ENCODE results near the gene RTN3.
A peak's percentile ranks its signal among the peaks of the same experiment; 100 is the strongest.
"Not testable (repeated sequence)": the region's sequence is repeated elsewhere in the genome, so short reads cannot be mapped to it uniquely, and the experiment has no call there.

Gene RTN3

GRCh38 chr11:63767565-63768236 lies 86.4 kb downstream of the RTN3 start:
- no peak for DNase-seq (ENCODE audit: low read depth in 3 of 3, low spot score in 1 of 3)

- peak in 2 of 3 donors; percentile 31 to 56 for DNase-seq (ENCODE audit: low read depth in 3 of 3, low spot score in 1 of 3)
Measured at GRCh38 chr11:63768237-63769041, 87.1 kb downstream of the RTN3 start, which contains the start of gene ZFTA. Gene ZFTA, minus strand, starts transcription at chr11:63768775. Its CDS starts 153 bp downstream, at chr11:63768622.

- DNase-seq (ENCODE audit: low read depth in 3 of 3, low spot score in 1 of 3), result peak in 1 of 3 donors; percentile 27
Measured at GRCh38 chr11:63769042-63769713, 87.9 kb downstream of the RTN3 start.

- DNase-seq (ENCODE audit: low read depth in 3 of 3, low spot score in 1 of 3), result no peak
Measured at GRCh38 chr11:63769714-63770455, 88.6 kb downstream of the RTN3 start.

GRCh38 chr11:63770763-63771162 lies 89.5 kb downstream of the RTN3 start:
- DNase-seq (ENCODE audit: low read depth in 3 of 3, low spot score in 1 of 3), result no peak

- not testable (repeated sequence) for DNase-seq (ENCODE audit: low read depth in 3 of 3, low spot score in 1 of 3)
Measured at GRCh38 chr11:63771741-63772318, 90.5 kb downstream of the RTN3 start.

- DNase-seq (ENCODE audit: low read depth in 3 of 3, low spot score in 1 of 3), result no peak
Measured at GRCh38 chr11:63775191-63775590, 93.9 kb downstream of the RTN3 start.

- DNase-seq (ENCODE audit: low read depth in 3 of 3, low spot score in 1 of 3), result no peak
Measured at GRCh38 chr11:63779039-63779438, 97.7 kb downstream of the RTN3 start.

GRCh38 chr11:63782749-63783148 lies 101.4 kb downstream of the RTN3 start:
- no peak for DNase-seq (ENCODE audit: low read depth in 3 of 3, low spot score in 1 of 3)

GRCh38 chr11:63783925-63784592 lies 102.8 kb downstream of the RTN3 start:
- DNase-seq (ENCODE audit: low read depth in 3 of 3, low spot score in 1 of 3), result no peak

GRCh38 chr11:63785823-63786222 lies 104.5 kb downstream of the RTN3 start:
- no peak for DNase-seq (ENCODE audit: low read depth in 3 of 3, low spot score in 1 of 3)

- no peak for DNase-seq (ENCODE audit: low read depth in 3 of 3, low spot score in 1 of 3)
Measured at GRCh38 chr11:63791495-63792167, 110.3 kb downstream of the RTN3 start.

GRCh38 chr11:63793161-63793560 lies 111.9 kb downstream of the RTN3 start:
- DNase-seq (ENCODE audit: low read depth in 3 of 3, low spot score in 1 of 3), result no peak

GRCh38 chr11:63795066-63795465 lies 113.8 kb downstream of the RTN3 start:
- no peak for DNase-seq (ENCODE audit: low read depth in 3 of 3, low spot score in 1 of 3)

GRCh38 chr11:63800921-63801320 lies 119.6 kb downstream of the RTN3 start:
- no peak for DNase-seq (ENCODE audit: low read depth in 3 of 3, low spot score in 1 of 3)

GRCh38 chr11:63802637-63803414 lies 121.5 kb downstream of the RTN3 start:
- DNase-seq (ENCODE audit: low read depth in 3 of 3, low spot score in 1 of 3), result no peak

GRCh38 chr11:63804259-63804658 lies 123.0 kb downstream of the RTN3 start:
- DNase-seq (ENCODE audit: low read depth in 3 of 3, low spot score in 1 of 3), result no peak

- DNase-seq (ENCODE audit: low read depth in 3 of 3, low spot score in 1 of 3), result no peak
Measured at GRCh38 chr11:63805844-63806415, 124.6 kb downstream of the RTN3 start.

All from stimulated activated CD4-positive, alpha-beta T cell treated with anti-CD3 and anti-CD28 coated beads, TNF-alpha, amount 100 ng/mL, for 1 hour (primary cell).